ENCODE results near the gene MRPL22.

The MRPL22 gene

DNA sequence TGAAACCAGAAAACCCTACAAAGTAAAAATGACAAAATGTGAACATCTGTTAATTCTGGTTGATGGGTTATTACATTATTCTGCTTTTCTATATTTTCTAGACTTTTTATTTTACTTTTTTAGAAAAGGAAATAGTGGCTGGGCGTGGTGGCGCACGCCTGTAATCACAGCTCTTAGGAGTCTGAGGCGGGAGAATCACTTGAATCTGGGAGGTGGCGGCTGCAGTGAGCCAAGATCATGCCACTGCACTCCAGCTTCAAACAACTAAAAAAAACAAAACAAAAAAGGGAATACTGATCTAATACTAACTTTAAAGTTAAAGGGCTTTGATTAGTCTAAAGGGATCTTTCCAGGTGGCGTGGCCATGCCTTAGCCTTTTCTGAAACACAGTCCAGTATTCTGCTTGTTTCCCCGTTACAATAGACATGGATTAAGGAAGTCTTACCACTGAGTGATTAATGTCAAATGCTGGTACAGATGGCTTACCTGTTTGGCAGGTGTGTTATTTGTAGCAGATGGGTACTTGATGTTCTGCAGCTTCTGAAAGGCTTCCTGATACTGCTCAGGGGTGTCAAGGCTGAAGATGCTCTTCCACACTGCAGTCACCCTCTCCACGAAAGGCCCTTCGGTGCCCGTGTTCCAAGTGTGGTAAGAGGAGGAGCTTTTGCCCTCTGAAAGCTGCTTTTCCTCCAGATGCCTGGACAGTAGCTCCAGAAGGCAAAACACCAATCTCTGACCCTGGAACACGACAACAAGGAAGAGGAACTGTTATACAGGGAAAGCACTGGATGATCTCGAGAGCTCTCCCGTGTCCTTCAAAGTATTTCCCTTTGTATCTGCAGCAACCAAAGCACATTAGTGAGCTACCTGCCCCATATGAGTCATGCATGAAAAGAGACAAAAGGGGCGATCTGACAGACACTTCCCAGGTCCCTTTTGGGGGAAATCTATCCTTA lies 45.0 kb upstream of the MRPL22 start:
- Histone ChIP-seq H3K4me2 (ENCODE audit: insufficient read depth, low read length) (no peak overlapping the region), H3K79me2 (ENCODE audit: insufficient read depth, low read length) (no peaks in the 10 kb centered on the region), H4K20me1 (ENCODE audit: insufficient read depth, low read length) (no peaks in the 10 kb centered on the region), H3K27ac (ENCODE audit: low read length) (no peak overlapping the region), H2AFZ (ENCODE audit: low read depth, low read length) (no peak overlapping the region), H3K9me3 (ENCODE audit: insufficient read depth, low read length, severe bottlenecking) (no peaks in the 10 kb centered on the region), H3K27me3 (ENCODE audit: insufficient read depth, low read length, poor library complexity) (no peaks in the 10 kb centered on the region), H3K4me1 (ENCODE audit: insufficient read depth, low read length) (no peaks in the 10 kb centered on the region), H3K9ac (ENCODE audit: low read depth, low read length) (no peak overlapping the region), H3K4me3 (ENCODE audit: low read depth in 1 of 2, low read length in 2 of 2) (no peak overlapping the region), H3K36me3 (ENCODE audit: insufficient read depth, low read length) (peaks cover 86% of the 10 kb centered on the region)
- DNase-seq: no peak
- TF ChIP-seq CTCF (IDR thresholded peaks at IDR 0.05; ENCODE audit: borderline replicate concordance, extremely low read depth, low read length, poor library complexity, severe bottlenecking) (no peak), EZH2 (IDR thresholded peaks at IDR 0.05; ENCODE audit: borderline replicate concordance, low read depth, low read length, severe bottlenecking) (no peak)
- no peak for ATAC-seq (ENCODE audit: insufficient read depth, low read depth)

DNA sequence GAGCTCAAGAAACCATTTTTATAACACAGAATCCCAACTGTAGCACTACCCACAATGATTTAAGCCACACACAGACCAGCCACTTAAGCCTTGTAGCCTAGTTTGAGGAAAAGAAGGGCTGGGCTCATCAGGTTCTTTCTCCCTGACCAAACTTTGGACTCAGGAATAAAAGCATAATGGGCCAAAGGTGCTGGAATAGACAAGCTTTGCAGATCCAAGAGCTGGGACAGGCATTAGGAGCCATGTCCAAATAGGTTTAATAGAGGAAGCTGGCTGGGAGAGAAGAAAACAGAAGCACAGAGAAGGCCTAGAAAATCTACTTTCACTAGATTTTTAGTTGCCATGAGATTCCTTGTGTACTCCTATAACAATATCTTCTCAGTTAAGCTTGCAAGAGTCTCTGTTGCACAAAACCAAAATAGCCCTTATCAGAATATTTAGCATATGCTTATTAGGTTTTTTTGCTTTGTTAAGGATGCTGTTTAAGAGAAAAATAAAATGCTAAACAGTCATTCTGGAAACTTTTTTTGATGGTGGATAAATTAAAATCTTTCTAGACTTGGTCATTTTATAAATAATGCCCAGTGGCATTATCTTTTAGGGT lies 44.2 kb upstream of the MRPL22 start:
- TF ChIP-seq EZH2 (IDR thresholded peaks at IDR 0.05; ENCODE audit: borderline replicate concordance, low read depth, low read length, severe bottlenecking): no peak
- TF ChIP-seq CTCF (IDR thresholded peaks at IDR 0.05; ENCODE audit: borderline replicate concordance, extremely low read depth, low read length, poor library complexity, severe bottlenecking): no peak
- H3K79me2 ChIP-seq (ENCODE audit: insufficient read depth, low read length): no peaks in the 10 kb centered on the region
- no peak overlapping the region for H2AFZ ChIP-seq (ENCODE audit: low read depth, low read length)
- H3K27ac ChIP-seq (ENCODE audit: low read length): no peak overlapping the region
- ATAC-seq (ENCODE audit: insufficient read depth, low read depth) (no peak), DNase-seq (no peak)
- H3K9ac ChIP-seq (ENCODE audit: low read depth, low read length): no peak overlapping the region
- no peak overlapping the region for H3K4me2 ChIP-seq (ENCODE audit: insufficient read depth, low read length)
- H4K20me1 ChIP-seq (ENCODE audit: insufficient read depth, low read length): no peaks in the 10 kb centered on the region
- no peaks in the 10 kb centered on the region for H3K4me1 ChIP-seq (ENCODE audit: insufficient read depth, low read length)
- H3K4me3 ChIP-seq (ENCODE audit: low read depth in 1 of 2, low read length in 2 of 2): no peak overlapping the region
- no peaks in the 10 kb centered on the region for H3K9me3 ChIP-seq (ENCODE audit: insufficient read depth, low read length, severe bottlenecking)
- no peaks in the 10 kb centered on the region for H3K27me3 ChIP-seq (ENCODE audit: insufficient read depth, low read length, poor library complexity)
- peaks cover 86% of the 10 kb centered on the region for H3K36me3 ChIP-seq (ENCODE audit: insufficient read depth, low read length)

- Histone ChIP-seq H2AFZ (ENCODE audit: low read depth, low read length) (no peak overlapping the region), H3K4me1 (ENCODE audit: insufficient read depth, low read length) (no peaks in the 10 kb centered on the region), H3K9me3 (ENCODE audit: insufficient read depth, low read length, severe bottlenecking) (no peaks in the 10 kb centered on the region), H3K4me2 (ENCODE audit: insufficient read depth, low read length) (no peak overlapping the region), H3K79me2 (ENCODE audit: insufficient read depth, low read length) (no peaks in the 10 kb centered on the region), H3K36me3 (ENCODE audit: insufficient read depth, low read length) (peaks cover 92% of the 10 kb centered on the region), H3K4me3 (ENCODE audit: low read depth in 1 of 2, low read length in 2 of 2) (no peak overlapping the region), H3K27ac (ENCODE audit: low read length) (no peak overlapping the region), H3K27me3 (ENCODE audit: insufficient read depth, low read length, poor library complexity) (no peaks in the 10 kb centered on the region), H3K9ac (ENCODE audit: low read depth, low read length) (no peak overlapping the region), H4K20me1 (ENCODE audit: insufficient read depth, low read length) (no peaks in the 10 kb centered on the region)
- ATAC-seq (ENCODE audit: insufficient read depth, low read depth) (no peak), DNase-seq (no peak)
- TF ChIP-seq EZH2 (IDR thresholded peaks at IDR 0.05; ENCODE audit: borderline replicate concordance, low read depth, low read length, severe bottlenecking) (no peak), CTCF (IDR thresholded peaks at IDR 0.05; ENCODE audit: borderline replicate concordance, extremely low read depth, low read length, poor library complexity, severe bottlenecking) (no peak)
Measured at GRCh38 chr5:154898210-154898609, 42.7 kb upstream of the MRPL22 start.
